ENCODE results near the gene MBD5. TPM values are rescaled to one million over a fixed set of nuclear protein-coding genes. Genes with fewer than 3 reads are reported as not detected.
"Not testable (repeated sequence)": the region's sequence is repeated elsewhere in the genome, so short reads cannot be mapped to it uniquely, and the experiment has no call there.

Gene MBD5
- polyA plus RNA-seq, 1 donor, result 21.2 TPM

DNA sequence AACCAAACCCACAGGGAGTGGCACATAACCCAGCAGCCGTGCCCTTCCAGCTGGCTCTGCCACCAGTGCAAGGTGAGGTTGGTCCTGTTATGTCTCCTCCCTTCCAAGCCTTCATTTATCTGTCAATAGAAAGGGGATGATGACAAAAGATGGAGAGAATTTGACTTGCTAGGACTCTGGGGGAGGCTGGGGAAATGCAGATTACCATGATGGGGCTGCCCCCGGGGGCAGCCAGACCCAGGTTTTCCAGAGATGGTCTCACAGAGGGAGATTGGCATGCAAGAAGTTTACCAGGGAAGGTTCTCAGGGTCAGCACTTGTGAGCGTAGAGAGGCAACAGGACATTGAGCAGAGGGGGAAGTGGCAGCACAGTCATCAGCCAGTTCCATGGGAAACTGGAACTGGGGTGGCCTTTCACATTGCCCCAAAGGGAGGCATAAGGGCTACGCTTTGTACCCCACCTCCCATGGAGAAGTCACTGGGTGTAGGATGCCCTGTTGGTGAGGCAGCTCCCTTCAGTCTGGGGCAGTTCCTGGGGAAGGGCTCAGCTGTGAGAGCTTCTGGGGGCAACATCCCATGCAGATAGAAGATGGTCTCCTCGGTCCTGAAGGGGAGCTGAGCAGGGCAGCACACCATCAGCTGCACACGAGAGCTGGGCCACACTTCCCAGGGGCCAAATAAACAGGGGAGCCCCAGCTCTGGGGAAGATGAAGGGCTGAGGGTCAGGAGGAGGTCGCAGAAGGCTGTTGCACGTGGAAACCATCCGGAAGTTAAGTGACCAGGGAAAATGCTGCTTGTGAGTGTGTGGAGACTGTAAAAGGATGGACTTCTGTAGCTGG is 505.8 kb downstream of the MBD5 start:
- no peak for DNase-seq

DNA sequence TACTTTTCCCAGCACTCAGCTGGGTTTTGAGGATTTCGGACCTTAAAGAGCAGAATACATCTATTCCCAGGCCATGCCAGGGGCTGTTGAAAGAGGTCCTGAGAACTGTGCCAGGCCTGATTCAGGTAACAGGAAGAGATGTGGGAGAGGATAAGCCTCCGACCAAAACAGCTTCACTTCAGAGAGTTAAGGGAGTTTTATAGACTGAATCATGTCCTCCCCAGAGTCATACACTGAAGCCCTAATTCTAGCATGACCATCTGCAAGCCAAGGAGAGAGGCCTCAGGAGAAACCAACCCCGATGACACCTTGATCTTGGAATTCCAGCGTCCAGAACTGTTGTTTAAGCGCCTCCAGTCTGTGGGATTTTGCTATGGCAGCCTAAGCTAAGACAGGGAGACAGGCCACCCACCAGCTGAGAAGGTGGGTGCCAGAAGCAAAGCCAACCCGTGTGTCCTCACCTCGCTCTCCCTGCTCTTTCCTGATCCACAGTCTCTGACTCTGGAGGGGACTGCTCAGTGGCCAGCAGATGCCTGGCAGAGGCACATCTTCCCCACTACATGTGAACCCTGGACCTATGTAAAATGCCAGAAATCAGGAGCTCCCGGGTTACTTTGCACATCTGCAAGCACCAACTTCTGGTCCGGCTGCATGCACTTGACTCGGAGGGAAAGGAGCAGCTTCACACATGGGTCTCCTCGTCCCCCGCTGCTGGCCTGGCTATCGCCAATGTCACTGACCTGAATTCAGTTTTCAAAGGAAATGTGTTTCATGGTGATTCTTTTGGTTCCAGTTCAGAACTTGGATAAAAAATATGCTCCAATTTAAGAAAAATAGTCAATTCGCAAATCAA is 506.8 kb downstream of the MBD5 start:
- no peak for DNase-seq

DNA sequence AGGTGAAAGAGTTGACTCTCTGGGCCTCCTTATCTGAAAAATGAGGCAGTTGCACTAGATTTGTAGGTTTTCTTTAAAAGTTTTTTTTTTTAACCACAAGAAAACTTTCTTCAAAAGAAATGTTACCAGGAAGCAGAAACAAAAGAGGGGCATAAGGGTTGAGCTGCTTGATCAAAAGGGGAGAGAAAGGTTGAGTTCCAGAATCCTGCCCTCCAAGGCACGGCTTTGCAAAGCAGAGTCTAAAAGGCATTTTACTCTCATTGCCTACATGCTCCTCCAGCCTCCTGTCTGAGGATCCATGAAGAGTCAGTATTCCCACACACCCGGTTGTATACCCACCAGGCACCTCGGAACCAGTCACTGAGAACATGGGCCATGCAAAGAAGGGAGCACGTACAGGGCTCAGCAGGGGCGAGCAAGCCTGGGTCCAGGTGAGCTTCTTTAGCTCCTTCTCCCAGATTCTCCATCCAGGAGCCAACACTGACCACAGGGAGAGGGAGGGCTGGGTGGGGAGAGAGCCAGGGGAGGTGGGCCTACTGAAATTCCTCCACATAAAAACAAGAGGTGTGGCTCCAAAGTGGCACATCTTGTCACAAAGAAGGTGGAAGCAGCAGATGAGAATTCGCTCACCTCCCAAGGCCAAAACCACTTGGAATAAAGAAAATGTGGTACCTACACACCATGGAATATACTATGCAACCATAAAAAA is 507.6 kb downstream of the MBD5 start:
- no peak for DNase-seq

DNA sequence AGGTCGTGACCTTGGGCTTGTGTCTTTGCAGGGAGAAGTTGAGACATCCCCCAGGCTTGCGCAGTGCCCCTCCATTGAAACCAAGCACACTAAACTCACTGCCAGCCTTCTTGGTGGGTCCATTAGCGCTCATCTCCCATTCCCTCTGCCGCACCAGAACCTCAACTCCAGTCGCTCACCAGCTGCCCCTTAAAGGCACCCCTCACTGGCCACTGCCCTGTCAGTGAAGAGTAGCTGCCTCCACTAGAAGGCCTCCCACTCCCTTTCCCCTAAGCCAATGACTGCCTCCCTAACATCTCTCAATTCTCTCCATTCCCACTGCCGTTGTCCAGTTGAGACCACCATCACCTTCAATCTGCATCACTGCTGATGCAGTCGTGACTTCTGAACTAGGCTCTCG is 508.9 kb downstream of the MBD5 start:
- DNase-seq, result no peak

DNA sequence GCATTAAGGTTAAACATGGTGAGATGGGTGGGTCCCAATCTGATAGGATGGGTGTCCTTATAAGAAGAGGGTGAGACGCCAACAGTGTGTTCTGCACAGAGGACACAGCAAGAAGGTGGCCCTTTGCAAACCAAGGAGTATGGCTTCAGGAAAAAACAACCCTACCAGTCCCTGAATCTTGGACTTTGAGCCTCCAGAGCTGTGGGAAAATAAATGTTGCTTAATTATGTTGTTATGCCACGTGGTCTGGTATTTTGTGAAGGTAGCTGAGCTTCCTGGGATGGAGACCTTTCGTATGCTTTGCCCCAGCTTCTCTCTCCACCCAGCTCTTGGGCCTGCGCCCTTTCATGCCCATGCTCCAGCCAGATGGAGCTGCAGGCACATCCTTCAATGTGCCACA is 509.5 kb downstream of the MBD5 start:
- DNase-seq, result no peak

DNA sequence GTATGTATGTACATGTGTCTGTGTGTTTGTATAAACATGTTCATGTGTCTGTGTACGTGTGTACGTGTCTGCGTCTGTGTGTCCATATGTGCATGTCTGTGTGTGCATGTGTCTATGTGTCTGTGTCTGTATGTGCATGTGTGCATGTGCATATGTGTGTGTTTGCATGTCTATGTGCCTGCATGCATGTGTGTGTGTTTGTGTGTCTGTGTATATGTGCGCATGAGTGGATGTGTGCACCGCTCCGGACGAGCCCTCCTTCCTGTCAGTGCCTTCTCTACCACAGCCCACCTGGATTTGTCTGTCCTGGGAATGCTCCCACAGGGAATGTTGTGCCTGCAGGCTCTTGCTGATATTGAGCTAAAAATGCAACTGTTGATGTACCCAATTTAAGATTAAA is 510.3 kb downstream of the MBD5 start:
- no peak for DNase-seq

DNA sequence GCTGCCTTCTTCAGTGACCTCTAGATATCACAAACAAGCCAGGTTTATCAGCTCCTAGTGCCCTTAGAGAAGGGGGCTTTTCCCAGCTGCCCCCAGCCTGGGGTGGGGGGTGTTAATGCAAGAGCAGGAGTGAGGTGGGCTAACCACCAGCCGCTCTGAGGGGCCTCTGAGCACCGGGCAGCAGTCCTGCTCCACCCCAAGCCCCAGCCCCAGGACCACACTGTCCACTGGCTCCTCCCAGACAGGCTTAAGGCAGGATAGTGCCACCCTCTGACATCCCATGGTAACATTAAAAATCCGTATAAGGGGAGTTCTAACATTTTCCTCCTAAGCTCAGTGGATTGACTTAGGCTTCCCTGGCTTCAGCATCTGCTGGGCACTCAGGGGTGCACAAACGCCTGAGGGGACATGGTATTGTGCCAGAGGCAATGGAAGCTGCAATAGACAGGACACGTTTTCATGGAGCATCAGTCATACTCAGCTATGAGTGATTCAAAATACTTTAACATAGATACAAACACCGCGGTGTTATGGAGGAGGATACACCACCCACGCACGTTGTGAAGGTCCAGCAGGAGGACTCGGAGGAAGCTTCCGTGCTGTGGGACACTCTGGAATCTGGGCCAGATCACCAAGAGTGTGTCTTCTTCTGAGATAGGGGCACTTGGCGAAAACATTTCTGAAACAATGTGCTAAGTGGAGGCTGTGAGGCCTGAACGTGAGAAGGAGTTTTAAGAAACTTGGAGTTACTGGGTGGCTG is 511.0 kb downstream of the MBD5 start:
- DNase-seq, result no peak

DNA sequence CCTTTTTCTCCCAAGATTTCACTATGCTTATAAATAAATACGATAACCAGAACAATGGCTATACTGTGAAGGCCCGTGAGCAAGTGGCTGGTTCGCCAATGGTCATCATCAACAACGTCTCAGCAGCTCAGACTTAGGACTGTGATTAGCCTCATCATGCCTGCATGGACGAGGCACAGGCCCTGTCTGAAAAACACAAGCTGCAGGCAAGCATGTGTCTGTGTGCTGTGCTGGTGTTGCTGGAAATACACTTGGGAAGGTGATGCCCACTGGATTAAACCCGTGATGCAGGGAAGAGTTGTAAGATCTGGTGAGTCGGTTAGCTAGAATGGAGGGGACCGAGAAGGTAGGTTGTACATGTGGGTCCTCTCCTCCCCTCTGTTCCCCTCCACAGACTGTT is 512.1 kb downstream of the MBD5 start:
- DNase-seq, result no peak

DNA sequence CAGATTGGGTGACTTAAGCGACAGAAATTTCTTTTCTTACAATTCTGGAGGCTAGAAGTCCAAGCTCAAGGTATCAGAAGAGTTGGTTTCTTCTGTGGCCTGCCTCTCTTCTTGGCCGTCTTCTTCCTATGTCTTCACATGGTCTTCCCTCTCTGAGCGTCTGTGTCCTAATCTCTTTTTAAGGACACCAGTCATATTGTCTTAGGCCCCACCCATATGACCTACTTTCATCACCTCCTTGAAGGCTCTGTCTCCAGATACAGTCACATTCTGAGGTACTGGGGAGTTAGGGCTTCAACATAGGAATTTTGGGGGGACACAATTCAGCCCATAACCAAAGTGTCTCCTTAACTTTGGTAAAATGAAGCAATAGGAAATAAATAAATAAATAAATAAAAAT is 512.8 kb downstream of the MBD5 start:
- no peak for DNase-seq

DNA sequence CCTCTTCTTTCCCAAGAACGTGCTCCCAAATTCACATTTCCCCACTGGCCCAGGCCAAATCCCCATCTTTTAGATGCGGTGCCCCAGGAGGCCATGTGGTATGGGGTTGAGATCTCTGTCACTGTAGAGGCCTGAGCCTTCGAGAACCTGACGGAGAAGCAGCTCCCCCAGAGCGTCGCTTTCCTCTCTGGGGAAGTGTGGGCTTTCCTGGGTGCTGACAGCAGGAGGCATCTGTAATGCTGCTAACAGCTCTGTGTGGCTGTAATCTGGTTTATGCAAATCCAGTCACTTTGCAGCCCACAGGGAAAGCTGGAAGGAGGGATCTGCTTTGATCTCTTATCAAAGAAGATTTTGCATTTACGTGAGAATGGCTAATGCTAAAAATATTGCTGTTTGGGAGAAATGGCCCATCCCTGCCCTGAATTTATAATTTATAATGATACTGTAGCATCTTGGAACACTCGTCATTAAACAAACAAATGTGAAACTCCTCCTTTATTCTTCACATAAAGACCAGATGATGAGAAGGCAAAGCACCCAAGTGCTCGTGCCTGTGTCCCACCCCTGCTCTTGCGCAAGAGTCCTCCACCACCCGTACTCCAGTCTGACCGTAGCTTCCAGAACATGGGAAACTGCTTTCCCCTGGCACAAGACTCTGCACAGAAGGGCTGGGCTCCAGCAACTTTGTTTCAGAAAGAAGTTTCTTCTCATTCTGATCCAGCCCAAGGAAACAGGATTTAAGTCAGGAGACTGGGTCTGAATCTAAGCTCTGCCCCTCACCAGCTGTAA is 513.7 kb downstream of the MBD5 start:
- DNase-seq, result no peak

DNA sequence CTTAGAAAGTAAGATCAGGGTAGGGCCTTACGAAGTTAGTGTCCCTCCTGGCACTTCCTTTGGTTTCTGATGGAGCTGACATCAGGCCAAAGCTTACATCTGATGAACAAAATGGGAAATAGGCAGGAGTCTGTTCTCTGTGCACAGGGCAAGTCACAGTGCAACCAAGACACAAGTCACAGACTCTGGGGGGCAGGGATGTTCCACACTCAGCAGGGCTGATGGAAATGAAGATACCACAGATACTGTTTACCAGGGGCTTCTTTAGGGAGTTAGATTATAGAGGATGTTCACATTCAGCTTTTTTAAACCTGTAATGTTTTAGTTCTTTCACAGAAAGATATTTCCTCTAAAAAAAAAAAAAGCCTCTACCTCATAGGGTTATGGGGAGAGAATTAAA is 517.5 kb downstream of the MBD5 start:
- no peak for DNase-seq

DNA sequence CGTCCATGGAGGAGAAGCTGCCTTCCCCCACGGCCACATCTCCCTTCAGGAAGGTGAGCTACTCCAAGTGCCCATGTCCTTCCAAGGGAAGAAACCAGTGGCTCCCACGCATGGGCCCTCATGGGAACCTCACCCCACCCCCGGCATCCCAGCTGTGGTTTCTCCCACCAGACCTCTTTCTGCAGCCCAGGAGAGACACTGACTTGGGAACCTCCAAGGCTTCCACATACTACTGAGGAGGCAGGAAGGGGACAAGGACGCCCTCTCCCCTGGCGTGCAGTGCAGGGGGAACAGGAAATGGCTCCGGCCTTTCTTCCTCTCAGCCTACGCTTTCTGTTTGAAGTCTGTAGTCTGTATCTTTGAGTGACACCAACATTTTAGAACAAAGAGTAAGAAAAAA is 519.1 kb downstream of the MBD5 start:
- no peak for DNase-seq

DNA sequence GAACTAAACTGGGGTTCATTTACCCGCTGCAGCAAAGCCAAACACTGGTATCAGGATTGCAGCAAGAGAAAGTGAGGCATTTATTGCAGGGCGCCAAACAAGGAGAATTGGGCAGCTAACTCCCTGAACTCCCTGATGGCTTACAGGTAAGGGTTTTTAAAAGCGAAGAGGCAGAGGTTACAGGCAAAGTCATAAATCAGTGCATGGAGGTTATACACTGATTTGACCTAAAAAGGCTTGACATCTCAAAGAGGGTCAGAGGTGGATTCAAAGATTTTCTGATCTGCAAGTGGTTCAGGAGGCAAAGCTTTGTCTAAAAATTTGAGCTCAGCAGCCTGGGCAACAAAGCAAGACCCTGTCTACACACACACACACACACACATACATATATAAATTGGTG is 520.9 kb downstream of the MBD5 start:
- DNase-seq, result no peak

DNA sequence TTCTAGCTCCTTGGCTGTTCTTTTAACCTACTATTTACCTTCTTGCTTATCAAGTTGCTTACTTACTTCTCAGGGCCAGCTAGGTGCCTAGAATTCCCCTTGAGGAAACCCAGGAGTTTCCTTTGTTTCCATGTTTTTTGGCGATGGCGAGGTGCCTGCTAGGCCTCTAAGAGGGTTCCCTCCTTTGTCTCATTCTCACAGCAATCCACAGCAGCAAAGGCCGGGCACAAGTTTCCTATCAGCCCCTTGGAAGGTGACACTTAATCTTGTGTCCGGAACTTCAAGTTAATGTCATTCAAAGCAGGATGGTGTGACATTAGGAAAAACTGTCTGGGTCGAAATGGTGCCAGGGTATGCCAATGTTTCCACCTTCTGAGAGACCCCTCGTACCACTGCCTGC is 521.7 kb downstream of the MBD5 start:
- no peak for DNase-seq

DNA sequence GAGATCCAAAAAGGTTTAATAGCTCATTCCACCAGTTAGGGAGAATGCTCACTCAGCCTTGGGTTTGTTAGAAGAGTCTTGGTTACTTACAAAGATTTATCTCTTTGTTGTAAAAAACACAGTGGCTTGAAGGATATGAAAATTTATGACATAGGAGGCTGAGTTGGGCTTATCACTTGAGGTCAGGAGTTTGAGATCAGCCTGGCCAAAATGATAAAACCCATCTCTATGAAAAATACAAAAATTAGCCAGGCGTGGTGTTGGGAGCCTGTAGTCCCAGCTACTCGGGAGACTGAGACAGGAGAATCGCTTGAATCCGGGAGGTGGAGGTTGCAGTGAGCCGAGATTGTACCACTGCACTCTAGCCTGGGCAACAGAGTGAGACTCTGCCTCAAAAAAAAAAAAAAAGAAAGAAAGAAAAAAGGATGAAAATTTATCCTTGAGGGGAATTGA is 522.2 kb downstream of the MBD5 start:
- not testable (repeated sequence) for DNase-seq

DNA sequence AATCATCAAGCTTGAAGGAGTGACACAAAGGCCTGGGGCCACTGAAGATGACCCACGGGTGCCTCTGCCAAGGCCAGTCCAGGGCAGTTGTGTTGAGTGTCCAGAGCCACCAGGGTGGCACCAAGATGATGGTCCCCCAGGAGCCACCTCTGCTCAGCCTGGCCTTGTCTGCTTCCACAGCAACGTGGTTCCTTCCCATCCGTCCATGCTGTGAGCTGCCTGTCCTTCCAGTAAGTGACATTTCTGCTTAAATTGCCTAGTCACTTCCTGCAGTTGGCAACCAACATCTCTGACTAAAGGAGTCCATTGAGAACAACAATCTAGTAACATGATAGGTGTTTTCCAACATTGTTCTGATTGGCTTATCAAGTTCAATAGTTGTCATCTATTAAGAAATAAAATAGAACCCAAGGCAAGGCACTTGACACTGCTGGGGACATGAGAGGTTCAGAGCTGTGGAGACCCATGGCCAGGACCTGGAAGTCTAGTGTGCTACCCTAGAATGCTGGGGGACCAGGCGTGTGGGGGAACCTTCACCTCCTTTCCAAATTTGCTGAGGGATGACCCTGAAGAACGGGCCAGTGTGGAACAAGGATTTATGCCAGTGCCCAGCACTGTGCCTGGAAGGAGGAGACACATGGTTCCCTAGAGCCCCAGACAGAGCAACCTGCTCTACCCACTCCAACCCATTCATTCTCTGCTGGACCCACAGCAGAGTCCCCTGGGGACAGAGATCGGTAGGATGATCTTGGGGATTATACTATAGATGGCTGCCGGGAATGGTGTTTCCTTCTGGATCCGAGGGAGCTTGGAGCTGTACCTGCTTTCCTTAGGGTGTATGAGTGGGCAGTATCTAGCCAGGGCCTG is 524.7 kb downstream of the MBD5 start:
- DNase-seq, result no peak

DNA sequence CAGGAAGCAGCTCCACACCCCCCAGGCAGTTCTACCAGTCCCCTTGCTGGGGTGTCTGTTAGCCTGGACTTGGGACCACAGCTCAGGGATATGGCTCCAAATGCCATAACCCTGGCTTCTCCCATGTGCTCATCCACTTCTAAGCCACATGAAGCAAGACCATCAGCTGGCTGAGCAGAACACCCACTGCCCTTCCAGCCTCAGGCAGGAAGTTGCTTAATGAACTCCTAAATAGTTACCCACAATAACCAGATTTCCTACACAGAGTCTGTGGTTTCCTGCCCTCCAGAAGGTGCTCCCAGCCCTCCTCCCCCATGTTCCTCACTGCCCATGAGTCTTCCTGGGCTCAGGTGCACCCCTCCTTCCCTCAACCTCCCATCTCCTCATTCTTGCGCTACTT is 525.4 kb downstream of the MBD5 start:
- DNase-seq, result no peak

DNA sequence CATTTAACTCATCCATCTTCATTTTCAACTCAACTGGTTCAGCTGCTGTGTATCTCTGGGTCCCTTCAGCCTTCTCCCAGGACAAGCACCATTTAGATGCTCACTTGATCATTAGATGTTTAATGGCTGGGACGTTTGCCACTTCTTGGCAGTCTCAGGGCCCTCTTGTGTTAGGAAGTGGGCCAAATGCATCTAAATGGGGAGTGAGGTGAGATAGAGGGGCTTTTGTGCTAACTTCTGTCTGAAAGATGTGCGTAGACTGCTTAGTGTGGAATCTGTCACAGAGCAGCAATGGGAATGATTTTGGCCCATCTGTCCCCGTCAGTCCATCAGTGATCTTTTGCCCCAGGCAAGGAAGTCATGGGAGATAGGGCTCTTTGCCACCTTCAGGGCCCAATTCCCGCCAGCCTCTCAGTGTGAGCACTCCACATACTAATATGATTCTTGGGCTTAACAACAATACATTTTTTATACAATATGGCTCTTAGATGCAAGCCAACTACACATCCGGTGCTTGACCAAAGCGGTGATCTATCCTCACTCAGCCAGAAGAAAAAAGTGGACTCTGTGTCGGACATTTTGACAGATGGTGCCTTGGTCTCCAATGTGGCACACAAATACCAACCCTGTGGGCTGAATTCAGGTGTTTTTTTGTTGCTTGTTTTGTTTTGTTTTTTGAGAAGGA is 528.0 kb downstream of the MBD5 start:
- no peak for DNase-seq

DNA sequence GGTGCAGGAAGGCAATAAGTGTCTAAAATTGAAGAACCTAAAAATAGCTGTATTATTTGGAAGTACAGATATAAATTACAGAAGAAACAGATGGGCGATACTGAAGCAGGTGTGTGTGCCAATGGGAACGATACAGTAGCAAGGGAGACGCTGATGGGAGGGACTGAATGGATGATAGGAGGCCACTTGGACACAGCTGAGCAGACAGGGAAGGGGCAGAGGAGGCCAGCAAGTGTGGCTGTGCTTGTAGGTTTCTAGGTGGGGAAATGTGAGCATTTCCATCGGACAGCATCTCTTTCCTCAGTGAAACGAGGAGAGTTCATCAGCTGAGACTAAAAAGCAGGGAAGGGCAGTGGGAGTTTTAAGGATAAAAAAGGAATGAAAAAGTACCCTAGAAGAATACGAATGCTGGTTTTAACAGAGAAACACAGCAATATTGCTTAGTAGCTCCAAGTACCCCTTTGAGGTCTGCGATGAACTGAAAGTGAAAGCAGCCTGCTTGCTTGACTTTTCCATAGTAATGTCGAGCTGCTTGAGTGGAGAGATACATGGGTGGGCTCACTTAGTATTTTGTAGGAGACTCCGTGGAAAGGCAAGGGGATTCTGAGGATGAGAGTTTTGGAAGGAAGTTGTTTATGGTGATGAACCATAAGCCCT is 531.9 kb downstream of the MBD5 start:
- no peak for DNase-seq

All from hindlimb muscle (tissue), 1 donor.